IMR-90 (cell line): Measurements from ENCODE around the gene DPP8. TPM values are rescaled to one million over a fixed set of nuclear protein-coding genes. Genes with fewer than 3 reads are reported as not detected.

Source experiments
- ATAC-seq: fragments of 200-7000 bp; cut with Tn5 transposase; 2 replicates; pipeline ENCODE4 v1.9.1; 2020; ENCODE audit warnings: low read depth, mild to moderate bottlenecking, moderate library complexity
- BruUV-seq: library from RNA; stranded (reverse); fragments of 400-500 nt; replicated peaks from 2 replicates; lab custom pipeline; 2021; lab: Mats Ljungman, UMichigan
- CTCF ChIA-PET: fragments of 300-600 bp; formaldehyde crosslinking; extraction: SDS; loops from one replicate; lab custom pipeline; 2021; ENCODE audit warnings: antibody characterized with exemption; lab: Yijun Ruan, JAX
- POLR2A ChIA-PET: fragments of 300-600 bp; sonication (Branson Sonifier 250); formaldehyde crosslinking; loops from one replicate; lab custom pipeline; 2022; ENCODE audit warnings: antibody characterized with exemption; ENCODE audit not compliant: unreplicated experiment; lab: Charles Lee
- DNase-seq: peaks from one replicate; pipeline ENCODE4 v3.0.0; 2013
- H2AFZ ChIP-seq: replicated peaks from 2 replicates; pipeline ENCODE3; 2013; ENCODE audit warnings: low read length, mild to moderate bottlenecking; ENCODE audit not compliant: poor library complexity
- H2AK5ac ChIP-seq: 2 replicates; pipeline ENCODE4 v1.6.1; 2013; ENCODE audit warnings: low read depth, low read length, inconsistent platforms
- H2AK9ac ChIP-seq: replicated peaks from 2 replicates; pipeline ENCODE3; 2013; ENCODE audit warnings: mild to moderate bottlenecking, low read depth, low read length, moderate library complexity; ENCODE audit not compliant: poor library complexity
- H2BK120ac ChIP-seq: 2 replicates; pipeline ENCODE4 v1.6.1; 2013; ENCODE audit warnings: low read depth, low read length, inconsistent platforms
- H2BK15ac ChIP-seq: 3 replicates; pipeline ENCODE4 v1.6.1; 2013; ENCODE audit warnings: low read depth, low read length, inconsistent platforms
- H2BK20ac ChIP-seq: 2 replicates; pipeline ENCODE4 v1.6.1; 2013; ENCODE audit warnings: low read depth, mild to moderate bottlenecking, inconsistent platforms, low read length, moderate library complexity
- H2BK5ac ChIP-seq: 2 replicates; pipeline ENCODE4 v1.6.1; 2013; ENCODE audit warnings: mild to moderate bottlenecking, low read depth, low read length, inconsistent platforms; ENCODE audit not compliant: poor library complexity, severe bottlenecking
- H3K14ac ChIP-seq: replicated peaks from 2 replicates; pipeline ENCODE4 v1.6.1; 2013; ENCODE audit warnings: low read depth, low read length, inconsistent platforms
- H3K18ac ChIP-seq: 2 replicates; pipeline ENCODE4 v1.6.1; 2013; ENCODE audit warnings: low read depth, low read length, control low read depth
- H3K23ac ChIP-seq: 2 replicates; pipeline ENCODE4 v1.6.1; 2013; ENCODE audit warnings: low read depth, low read length, inconsistent platforms
- H3K27ac ChIP-seq: 2 replicates; pipeline ENCODE4 v1.5.1; 2013; ENCODE audit warnings: mild to moderate bottlenecking, control low read depth, low read length; ENCODE audit not compliant: insufficient read depth
- H3K27me3 ChIP-seq: 2 replicates; pipeline ENCODE4 v1.6.1; 2013; ENCODE audit warnings: low read length; ENCODE audit not compliant: control insufficient read depth, insufficient read depth
- H3K36me3 ChIP-seq: 2 replicates; pipeline ENCODE4 v1.6.1; 2013; ENCODE audit warnings: low read length, mixed read lengths; ENCODE audit not compliant: control insufficient read depth, insufficient read depth
- H3K4ac ChIP-seq: 2 replicates; pipeline ENCODE4 v1.6.1; 2013; ENCODE audit warnings: low read depth, low read length, inconsistent platforms
- H3K4me1 ChIP-seq: 2 replicates; pipeline ENCODE4 v1.6.1; 2013; ENCODE audit warnings: low read length, mixed read lengths; ENCODE audit not compliant: control insufficient read depth, insufficient read depth
- H3K4me2 ChIP-seq: 2 replicates; pipeline ENCODE4 v1.6.1; 2013; ENCODE audit warnings: low read depth, mild to moderate bottlenecking, control low read depth, low read length, moderate library complexity
- H3K4me3 ChIP-seq: 2 replicates; pipeline ENCODE4 v1.5.1; 2013; ENCODE audit warnings: low read depth, mild to moderate bottlenecking, control low read depth, low read length, moderate library complexity; ENCODE audit not compliant: insufficient read depth
- H3K56ac ChIP-seq: 2 replicates; pipeline ENCODE4 v1.6.1; 2013; ENCODE audit warnings: low read length, inconsistent platforms; ENCODE audit not compliant: insufficient read depth; ENCODE audit errors: extremely low read depth
- H3K79me1 ChIP-seq, 2 experiments: 2 replicates each; pipeline ENCODE4 v1.6.1; 2013; ENCODE audit warnings: low read length in 2 of 2, inconsistent platforms in 1 of 2, low read depth in 1 of 2
- H3K9ac ChIP-seq: 2 replicates; pipeline ENCODE4 v1.6.1; 2013; ENCODE audit warnings: low read depth, low read length, control low read depth
- H3K9me1 ChIP-seq: 2 replicates; pipeline ENCODE4 v1.6.1; 2013; ENCODE audit warnings: low read length, inconsistent platforms; ENCODE audit not compliant: insufficient read depth
- H3K9me3 ChIP-seq: 2 replicates; pipeline ENCODE4 v1.6.1; 2013; ENCODE audit warnings: low read length; ENCODE audit not compliant: control insufficient read depth, insufficient read depth
- H4K20me1 ChIP-seq: 2 replicates; pipeline ENCODE4 v1.6.1; 2013; ENCODE audit warnings: low read length, inconsistent platforms; ENCODE audit not compliant: insufficient read depth
- H4K5ac ChIP-seq: 2 replicates; pipeline ENCODE4 v1.6.1; 2013; ENCODE audit warnings: mild to moderate bottlenecking, low read depth, low read length, control low read depth
- H4K8ac ChIP-seq, 2 experiments: 2 replicates each; pipeline ENCODE4 v1.6.1; 2013; ENCODE audit warnings: low read depth in 2 of 2, low read length in 2 of 2, control low read depth in 1 of 2, inconsistent platforms in 1 of 2
- H4K91ac ChIP-seq: 2 replicates; pipeline ENCODE4 v1.6.1; 2013; ENCODE audit warnings: low read depth, low read length, inconsistent platforms; ENCODE audit not compliant: insufficient read depth
- BHLHE40 ChIP-seq: fragments of 150-350 bp; IDR thresholded peaks from 2 replicates; pipeline ENCODE4 v1.6.1; 2016; ENCODE audit warnings: mild to moderate bottlenecking, low read depth, low read length
- CEBPB ChIP-seq: IDR thresholded peaks from 2 replicates; pipeline ENCODE4 v1.6.1; 2012; ENCODE audit warnings: low read depth, low read length, improper control_type of control experiment
- FOS ChIP-seq: fragments of 150-350 bp; IDR thresholded peaks from 2 replicates; pipeline ENCODE4 v1.6.1; 2016; ENCODE audit warnings: low read depth, low read length
- MAFK ChIP-seq: IDR thresholded peaks from 2 replicates; pipeline ENCODE4 v1.6.1; 2012; ENCODE audit warnings: low read depth, low read length, improper control_type of control experiment
- MAZ ChIP-seq: IDR thresholded peaks from 2 replicates; pipeline ENCODE4 v1.6.1; 2012; ENCODE audit warnings: low read depth, mild to moderate bottlenecking, low read length, improper control_type of control experiment, moderate library complexity, borderline replicate concordance
- MXI1 ChIP-seq: IDR thresholded peaks from 2 replicates; pipeline ENCODE4 v1.6.1; 2012; ENCODE audit warnings: low read depth, mild to moderate bottlenecking, low read length, moderate library complexity, borderline replicate concordance
- NFE2L2 ChIP-seq: fragments of 150-350 bp; IDR thresholded peaks from 2 replicates; pipeline ENCODE4 v1.6.1; 2016; ENCODE audit warnings: low read depth, mild to moderate bottlenecking, low read length
- POLR2A ChIP-seq: IDR thresholded peaks from 2 replicates; pipeline ENCODE4 v1.6.1; 2012; ENCODE audit warnings: mild to moderate bottlenecking, low read depth, low read length
- RCOR1 ChIP-seq: IDR thresholded peaks from 2 replicates; pipeline ENCODE4 v1.6.1; 2012; ENCODE audit warnings: mild to moderate bottlenecking, low read length, improper control_type of control experiment; ENCODE audit not compliant: insufficient replicate concordance
- RFX5 ChIP-seq: IDR thresholded peaks from 2 replicates; pipeline ENCODE4 v1.8.0; 2012; ENCODE audit warnings: low read depth, mild to moderate bottlenecking, low read length, moderate library complexity
- WGBS, 2 experiments: methylation state at CpG; one replicate each; pipeline versions ENCODE4 v1.1.5 to v1.1.7; 2013; ENCODE audit warnings: missing lambda C conversion rate in 2 of 2; ENCODE audit not compliant: insufficient read length in 1 of 2; ENCODE audit errors: extremely low coverage in 2 of 2; 5-methylcytosine and 5-hydroxymethylcytosine counted together
- dilution Hi-C: fragments of 300-500 bp; cut with HindIII; formaldehyde crosslinking; loops from one replicate; pipeline ENCODE4 v1.14.3; 2018; ENCODE audit warnings: low sequenced_read_pairs; ENCODE audit not compliant: unreplicated experiment
- in situ Hi-C: fragments of 300-500 bp; cut with MboI; formaldehyde crosslinking; loops from 3 replicates; pipeline ENCODE4 v1.14.3; 2019; ENCODE audit warnings: low sequenced_read_pairs, inconsistent platforms, mixed read lengths
- intact Hi-C: fragments of 100-400 bp; cut with micrococcal nuclease; formaldehyde crosslinking; loops from 2 replicates; pipeline ENCODE4 v1.10.0; 2022
- polyA plus RNA-seq, 3 experiments: library from polyadenylated mRNA; depleted of rRNA; stranded (reverse); fragments of >200 nt; gene quantifications; 2 replicates each; pipeline ENCODE4 v1.2.3, GENCODE V29; 2012; ENCODE audit warnings: low replicate concordance in 1 of 3
- total RNA-seq: library from RNA; depleted of rRNA; stranded (reverse); fragments of >200 nt; gene quantifications from 2 replicates; pipeline ENCODE4 v1.2.3, GENCODE V29; 2012
- TF ChIP-seq, protein P1 (sequence below): conservative IDR thresholded peaks from 2 replicates; pipeline ENCODE4 v1.5.1; 2012; ENCODE audit warnings: mild to moderate bottlenecking, low read depth, low read length, improper control_type of control experiment
- TF ChIP-seq, protein P2 (sequence below): fragments of 150-350 bp; IDR thresholded peaks from 2 replicates; pipeline ENCODE4 v1.6.1; 2016; ENCODE audit warnings: low read depth, mild to moderate bottlenecking, low read length, moderate library complexity, borderline replicate concordance

Gene DPP8
- total and polyA plus RNA-seq, 2 of the 4 experiments (the other 2 are of a cell fraction): 10.7 to 29.4 TPM

DNA sequence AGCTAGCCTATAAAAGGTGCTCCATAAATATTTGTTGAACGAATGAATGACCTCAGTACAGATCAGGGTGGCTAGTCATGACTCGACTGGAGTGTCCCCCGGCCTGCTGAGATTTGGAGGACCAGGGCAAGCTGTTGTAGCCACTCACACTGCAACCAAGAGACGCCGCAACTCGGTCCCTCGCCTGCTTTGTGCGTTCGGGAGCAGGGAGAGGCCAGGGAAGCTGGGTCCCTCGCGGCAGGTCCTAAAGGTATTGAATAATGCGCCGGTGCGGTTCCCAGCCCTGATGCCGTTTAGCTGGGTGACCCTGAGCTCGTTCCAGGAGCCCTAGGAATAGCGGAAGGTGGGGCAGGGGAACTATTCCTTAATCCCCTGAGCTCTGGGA lies 96.5 kb downstream of the DPP8 start:
- H4K91ac ChIP-seq: peak overlapping the region; percentile 49
- in situ Hi-C loops (no loop called here), intact Hi-C loops (no loop called here), dilution Hi-C loops (no loop called here)
- peak overlapping the region; percentile 51 to 93; a peak in 2 of 4 replicates for H4K8ac ChIP-seq
- DNase-seq (no peak), ATAC-seq (no peak)
- H2AFZ ChIP-seq: peak overlapping the region; percentile 93
- H3K9ac ChIP-seq: no peak overlapping the region
- ChIA-PET POLR2A (interaction anchor here (1.0 to 1.5 kb wide), 2 partner anchors 9 to 116 kb away, joined by 3 to 7 read pairs; partner anchors contain the start of gene RNU5B-1), CTCF (interaction anchor here (1.2 to 2.2 kb wide), 3 partner anchors 12 to 46 kb away, joined by 3 to 8 read pairs (median 6); no protein-coding TSS in a partner anchor)
- H3K27me3 ChIP-seq: peaks cover 18% of the 10 kb centered on the region; the same call in 1 of the 2 replicates
- H3K36me3 ChIP-seq: no peaks in the 10 kb centered on the region
- no peak for TF ChIP-seq NFE2L2
- no peak for TF ChIP-seq MXI1
- no peak for TF ChIP-seq BHLHE40
- TF ChIP-seq MAZ: no peak
- TF ChIP-seq POLR2A: no peak
- no peak for TF ChIP-seq RFX5
- TF ChIP-seq, protein P1, sequence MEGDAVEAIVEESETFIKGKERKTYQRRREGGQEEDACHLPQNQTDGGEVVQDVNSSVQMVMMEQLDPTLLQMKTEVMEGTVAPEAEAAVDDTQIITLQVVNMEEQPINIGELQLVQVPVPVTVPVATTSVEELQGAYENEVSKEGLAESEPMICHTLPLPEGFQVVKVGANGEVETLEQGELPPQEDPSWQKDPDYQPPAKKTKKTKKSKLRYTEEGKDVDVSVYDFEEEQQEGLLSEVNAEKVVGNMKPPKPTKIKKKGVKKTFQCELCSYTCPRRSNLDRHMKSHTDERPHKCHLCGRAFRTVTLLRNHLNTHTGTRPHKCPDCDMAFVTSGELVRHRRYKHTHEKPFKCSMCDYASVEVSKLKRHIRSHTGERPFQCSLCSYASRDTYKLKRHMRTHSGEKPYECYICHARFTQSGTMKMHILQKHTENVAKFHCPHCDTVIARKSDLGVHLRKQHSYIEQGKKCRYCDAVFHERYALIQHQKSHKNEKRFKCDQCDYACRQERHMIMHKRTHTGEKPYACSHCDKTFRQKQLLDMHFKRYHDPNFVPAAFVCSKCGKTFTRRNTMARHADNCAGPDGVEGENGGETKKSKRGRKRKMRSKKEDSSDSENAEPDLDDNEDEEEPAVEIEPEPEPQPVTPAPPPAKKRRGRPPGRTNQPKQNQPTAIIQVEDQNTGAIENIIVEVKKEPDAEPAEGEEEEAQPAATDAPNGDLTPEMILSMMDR: no peak
- no peak for TF ChIP-seq RCOR1
- TF ChIP-seq, protein P2, sequence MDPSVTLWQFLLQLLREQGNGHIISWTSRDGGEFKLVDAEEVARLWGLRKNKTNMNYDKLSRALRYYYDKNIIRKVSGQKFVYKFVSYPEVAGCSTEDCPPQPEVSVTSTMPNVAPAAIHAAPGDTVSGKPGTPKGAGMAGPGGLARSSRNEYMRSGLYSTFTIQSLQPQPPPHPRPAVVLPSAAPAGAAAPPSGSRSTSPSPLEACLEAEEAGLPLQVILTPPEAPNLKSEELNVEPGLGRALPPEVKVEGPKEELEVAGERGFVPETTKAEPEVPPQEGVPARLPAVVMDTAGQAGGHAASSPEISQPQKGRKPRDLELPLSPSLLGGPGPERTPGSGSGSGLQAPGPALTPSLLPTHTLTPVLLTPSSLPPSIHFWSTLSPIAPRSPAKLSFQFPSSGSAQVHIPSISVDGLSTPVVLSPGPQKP: no peak
- TF ChIP-seq CEBPB: no peak
- no peak for TF ChIP-seq FOS
- no peak for TF ChIP-seq MAFK
- H3K18ac ChIP-seq: no peak overlapping the region
- WGBS, 2 experiments: 17% methylated on average over 2 of the region's 17 CpGs; no CpG with 5 or more reads in 1 of the 2 experiments
- peak overlapping the region; percentile 38 for H2AK9ac ChIP-seq
- H2BK15ac ChIP-seq: no peak overlapping the region
- H3K4me3 ChIP-seq: no peak overlapping the region; the same call in 1 of the 2 replicates
- peak overlapping the region; percentile 68 for H3K14ac ChIP-seq
- H2BK5ac ChIP-seq: no peak overlapping the region
- H3K4me2 ChIP-seq: peak overlapping the region; percentile 14; the same call in 1 of the 2 replicates
- H3K9me3 ChIP-seq: no peaks in the 10 kb centered on the region
- H3K23ac ChIP-seq: 0 out of 2 replicates have a peak overlapping the region, but pooled peaks have one; percentile 59
- BruUV-seq: no TSS peak
- no peak overlapping the region for H3K56ac ChIP-seq
- H2BK20ac ChIP-seq: peak overlapping the region; percentile 26; the same call in 1 of the 2 replicates
- H3K79me1 ChIP-seq: peaks cover 0 to 22% of the 10 kb centered on the region in 2 experiments; a peak in 2 of 4 replicates
- H4K5ac ChIP-seq: no peak overlapping the region
- peaks cover 7% of the 10 kb centered on the region; the same call in 1 of the 2 replicates for H4K20me1 ChIP-seq
- peaks cover 20% of the 10 kb centered on the region for H3K9me1 ChIP-seq
- no peak overlapping the region for H3K27ac ChIP-seq
- H3K4me1 ChIP-seq: peaks cover 12% of the 10 kb centered on the region
- peak overlapping the region; percentile 32; the same call in 1 of the 2 replicates for H2BK120ac ChIP-seq
- H2AK5ac ChIP-seq: no peak overlapping the region
- H3K4ac ChIP-seq: peak overlapping the region; percentile 94
